WI38 (cell line): ENCODE results near the gene NFX1.
"Not testable (repeated sequence)": the region's sequence is repeated elsewhere in the genome, so short reads cannot be mapped to it uniquely, and the experiment has no call there.

ENCODE experiments used
- H3K4me3 ChIP-seq: 2 replicates; pipeline ENCODE4 v1.5.1; 2011; ENCODE audit warnings: low read depth, mild to moderate bottlenecking, control low read depth, low read length
- CTCF ChIP-seq: IDR thresholded peaks from 2 replicates; pipeline ENCODE4 v1.5.1; 2012; ENCODE audit warnings: low read depth, mild to moderate bottlenecking, control low read depth, low read length

The NFX1 gene

GRCh38 chr9:33354651-33355211 lies 64.4 kb downstream of the NFX1 start:
- TF ChIP-seq CTCF, result no peak
- no peak overlapping the region for H3K4me3 ChIP-seq

GRCh38 chr9:33355933-33356332 lies 65.6 kb downstream of the NFX1 start:
- no peak overlapping the region for H3K4me3 ChIP-seq
- TF ChIP-seq CTCF, result no peak

- not testable (repeated sequence) for H3K4me3 ChIP-seq
Observed at GRCh38 chr9:33358641-33359040, 68.3 kb downstream of the NFX1 start.

GRCh38 chr9:33364127-33364526 lies 73.8 kb downstream of the NFX1 start:
- H3K4me3 ChIP-seq, result no peak overlapping the region
- TF ChIP-seq CTCF, result no peak

GRCh38 chr9:33364814-33365213 lies 74.5 kb downstream of the NFX1 start:
- not testable (repeated sequence) for H3K4me3 ChIP-seq

GRCh38 chr9:33366979-33367480 lies 76.7 kb downstream of the NFX1 start:
- no peak overlapping the region for H3K4me3 ChIP-seq
- TF ChIP-seq CTCF, result no peak

GRCh38 chr9:33372900-33373299 lies 82.6 kb downstream of the NFX1 start:
- no peak overlapping the region for H3K4me3 ChIP-seq
- no peak for TF ChIP-seq CTCF

- no peak overlapping the region for H3K4me3 ChIP-seq
- no peak for TF ChIP-seq CTCF
Observed at GRCh38 chr9:33374190-33374589, 83.9 kb downstream of the NFX1 start.
